ENCODE results near the gene CERS1. TPM values are rescaled to one million over a fixed set of nuclear protein-coding genes. Genes with fewer than 3 reads are reported as not detected.

Gene CERS1
- total and polyA plus RNA-seq, 8 donors = 0.20 to 4.0 (median 3.4) TPM

DNA sequence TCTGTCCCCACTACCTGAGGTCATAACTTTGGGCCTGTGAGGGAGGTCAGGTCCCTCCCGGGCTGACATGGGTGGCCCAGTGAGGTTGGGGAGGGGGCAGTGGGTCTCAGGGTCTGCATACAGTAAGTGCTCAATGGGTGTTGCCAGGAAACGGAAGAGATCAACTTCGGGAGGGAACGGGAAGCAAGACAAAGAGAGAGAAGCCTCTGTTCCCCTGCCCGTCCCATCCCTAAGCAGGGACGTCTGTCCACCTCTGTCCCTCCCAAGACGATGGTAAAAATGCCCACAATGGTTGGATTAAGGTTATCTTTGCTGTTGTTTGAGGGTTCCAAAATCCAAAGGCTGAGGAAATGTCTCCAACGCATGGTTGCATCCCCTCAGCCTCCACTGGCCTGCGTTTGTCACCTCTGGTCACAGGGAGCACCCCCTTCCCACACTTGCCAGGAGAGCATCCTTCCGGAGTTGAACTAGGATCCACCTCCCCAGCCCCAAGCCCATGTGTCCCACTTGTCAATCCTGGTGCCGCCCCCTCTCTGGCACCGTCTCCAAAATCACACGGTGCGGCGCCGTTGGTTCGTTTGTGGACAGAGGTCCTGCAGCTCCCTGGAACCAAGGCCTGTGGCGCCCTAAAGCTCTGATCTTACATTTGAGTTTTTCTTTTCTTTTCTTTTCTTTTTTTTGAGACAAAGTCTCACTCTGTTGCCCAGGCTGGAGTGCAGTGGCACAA, 45.8 kb upstream of the CERS1 start:
- no peaks in the 10 kb centered on the region for H3K9me3 ChIP-seq
- peaks cover 0 to 9% of the 10 kb centered on the region in 2 donors for H3K27me3 ChIP-seq
- no peak for DNase-seq
- ATAC-seq = no peak
- peaks cover 0 to 14% of the 10 kb centered on the region in 2 donors for H3K36me3 ChIP-seq
- TF ChIP-seq, protein P1, sequence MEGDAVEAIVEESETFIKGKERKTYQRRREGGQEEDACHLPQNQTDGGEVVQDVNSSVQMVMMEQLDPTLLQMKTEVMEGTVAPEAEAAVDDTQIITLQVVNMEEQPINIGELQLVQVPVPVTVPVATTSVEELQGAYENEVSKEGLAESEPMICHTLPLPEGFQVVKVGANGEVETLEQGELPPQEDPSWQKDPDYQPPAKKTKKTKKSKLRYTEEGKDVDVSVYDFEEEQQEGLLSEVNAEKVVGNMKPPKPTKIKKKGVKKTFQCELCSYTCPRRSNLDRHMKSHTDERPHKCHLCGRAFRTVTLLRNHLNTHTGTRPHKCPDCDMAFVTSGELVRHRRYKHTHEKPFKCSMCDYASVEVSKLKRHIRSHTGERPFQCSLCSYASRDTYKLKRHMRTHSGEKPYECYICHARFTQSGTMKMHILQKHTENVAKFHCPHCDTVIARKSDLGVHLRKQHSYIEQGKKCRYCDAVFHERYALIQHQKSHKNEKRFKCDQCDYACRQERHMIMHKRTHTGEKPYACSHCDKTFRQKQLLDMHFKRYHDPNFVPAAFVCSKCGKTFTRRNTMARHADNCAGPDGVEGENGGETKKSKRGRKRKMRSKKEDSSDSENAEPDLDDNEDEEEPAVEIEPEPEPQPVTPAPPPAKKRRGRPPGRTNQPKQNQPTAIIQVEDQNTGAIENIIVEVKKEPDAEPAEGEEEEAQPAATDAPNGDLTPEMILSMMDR (IDR thresholded peaks at IDR 0.05) = no peak
- no peak overlapping the region for H3K4me3 ChIP-seq
- intact Hi-C loops (cut with DNase I) = no loop called here
- peaks cover 0 to 20% of the 10 kb centered on the region in 2 donors for H3K4me1 ChIP-seq
- H3K27ac ChIP-seq = no peak overlapping the region

DNA sequence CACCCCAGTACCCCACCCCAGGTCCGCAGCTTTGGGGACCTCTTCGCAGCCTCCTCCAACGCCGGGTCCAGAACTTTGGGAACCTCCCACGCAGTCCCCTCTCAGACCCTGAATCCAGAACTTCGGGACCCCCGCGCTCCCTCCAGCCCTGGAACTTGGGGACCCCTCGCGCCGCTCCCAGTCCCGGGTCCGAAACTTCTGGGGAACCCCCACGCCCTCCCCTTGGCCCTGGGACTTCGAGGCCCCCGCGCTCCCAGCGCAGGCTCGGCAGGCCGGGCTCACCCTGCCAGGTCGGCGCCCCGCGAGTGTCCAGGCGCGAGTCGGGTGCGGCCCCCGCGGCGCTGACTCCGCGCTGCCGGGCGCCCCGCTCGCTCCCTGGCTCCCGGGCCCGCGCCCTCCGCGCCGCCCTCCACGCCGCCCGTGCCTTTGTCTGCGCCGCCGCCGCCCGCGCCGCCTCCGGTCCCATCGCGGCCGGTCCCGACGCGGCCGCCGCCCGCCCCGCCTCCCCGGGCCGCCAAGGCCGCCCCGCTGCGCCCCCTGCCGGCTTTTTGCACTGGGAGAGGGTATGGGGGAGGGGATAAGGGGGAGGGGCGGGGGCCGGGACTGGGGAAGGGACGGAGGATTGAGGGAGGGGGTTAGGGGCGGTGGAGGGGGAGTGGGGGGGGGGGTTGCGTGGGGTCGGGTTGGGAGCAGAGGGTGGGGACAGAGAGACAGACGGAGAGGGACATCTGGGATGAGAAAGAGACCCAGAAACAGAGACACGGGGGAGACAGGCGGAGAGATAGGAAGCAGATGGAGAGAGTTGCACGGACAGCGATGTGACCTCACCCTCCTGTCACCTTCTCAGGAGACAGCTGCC, 45.0 kb upstream of the CERS1 start, which contains the start of gene HOMER3:
TSS of gene HOMER3 (minus strand) at position 449 of the 859 bp plus-strand sequence. CDS start 2,235 bp downstream, outside the sequence.
- intact Hi-C loops (cut with DNase I) = no loop called here
- H3K9me3 ChIP-seq = no peaks in the 10 kb centered on the region
- TF ChIP-seq, protein P1 (IDR thresholded peaks at IDR 0.05) = no peak
- ATAC-seq (peak; percentile 89), DNase-seq (peak; percentile 70 to 97 (median 81))
- peak within 1 kb of the TSS; percentile 56 to 71 for H3K27ac ChIP-seq
- H3K27me3 ChIP-seq = peaks cover 0 to 9% of the 10 kb centered on the region in 2 donors
- peaks cover 0 to 19% of the 10 kb centered on the region in 2 donors for H3K36me3 ChIP-seq
- peaks cover 0 to 20% of the 10 kb centered on the region in 2 donors for H3K4me1 ChIP-seq
- peak within 1 kb of the TSS; percentile 54 to 63 for H3K4me3 ChIP-seq

DNA sequence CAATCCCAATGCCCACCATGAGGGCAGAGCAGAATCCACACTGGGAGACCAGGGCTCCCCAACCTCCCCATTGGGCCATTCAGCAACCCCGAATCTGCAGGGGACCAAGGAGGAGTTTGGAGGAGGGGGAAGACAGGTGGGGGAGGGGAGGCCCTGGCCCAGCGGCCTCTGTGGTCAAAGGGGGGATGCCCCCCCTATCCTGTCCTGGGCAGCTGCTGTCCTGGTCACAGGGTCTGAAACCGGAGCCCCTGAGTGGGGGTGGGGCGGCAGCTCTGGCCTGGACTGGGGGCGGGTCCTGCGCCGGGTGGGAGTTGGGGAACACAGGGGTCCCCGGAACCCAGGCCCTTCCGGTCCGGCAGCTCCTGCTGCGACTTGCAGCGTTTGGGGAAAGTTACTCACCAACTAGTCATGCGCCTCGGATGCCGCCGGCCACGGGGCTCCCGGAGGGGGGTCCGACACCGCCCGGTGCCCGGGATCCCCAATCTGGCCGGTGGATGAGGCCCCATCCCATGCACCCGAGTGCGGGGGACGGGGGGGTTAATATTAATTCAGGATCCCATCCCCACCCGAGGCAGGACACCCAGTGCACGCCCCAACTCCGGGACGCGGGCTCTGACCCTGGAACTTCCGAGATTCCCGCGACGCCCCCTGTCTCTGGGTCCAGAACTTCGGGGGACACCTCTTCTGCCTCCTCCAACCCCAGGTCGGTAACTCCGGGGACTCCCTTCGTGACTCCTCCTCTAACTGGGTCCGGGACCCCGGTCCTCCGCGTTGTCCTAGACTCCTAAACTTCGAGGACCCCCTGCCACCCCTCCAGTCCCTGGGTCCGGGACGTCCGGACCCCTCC, 44.2 kb upstream of the CERS1 start:
- H3K4me1 ChIP-seq = peaks cover 0 to 20% of the 10 kb centered on the region in 2 donors
- H3K9me3 ChIP-seq = no peaks in the 10 kb centered on the region
- peaks cover 0 to 9% of the 10 kb centered on the region in 2 donors for H3K27me3 ChIP-seq
- peaks cover 0 to 20% of the 10 kb centered on the region in 2 donors for H3K36me3 ChIP-seq
- ATAC-seq (peak; percentile 64), DNase-seq (peak in 3 of 4 donors; percentile 67 to 85 (median 78))
- TF ChIP-seq, protein P1 (IDR thresholded peaks at IDR 0.05) = no peak
- H3K27ac ChIP-seq = peak overlapping the region; percentile 56 to 71
- H3K4me3 ChIP-seq = peak overlapping the region; percentile 54 to 63
- intact Hi-C loops (cut with DNase I) = no loop called here

DNA sequence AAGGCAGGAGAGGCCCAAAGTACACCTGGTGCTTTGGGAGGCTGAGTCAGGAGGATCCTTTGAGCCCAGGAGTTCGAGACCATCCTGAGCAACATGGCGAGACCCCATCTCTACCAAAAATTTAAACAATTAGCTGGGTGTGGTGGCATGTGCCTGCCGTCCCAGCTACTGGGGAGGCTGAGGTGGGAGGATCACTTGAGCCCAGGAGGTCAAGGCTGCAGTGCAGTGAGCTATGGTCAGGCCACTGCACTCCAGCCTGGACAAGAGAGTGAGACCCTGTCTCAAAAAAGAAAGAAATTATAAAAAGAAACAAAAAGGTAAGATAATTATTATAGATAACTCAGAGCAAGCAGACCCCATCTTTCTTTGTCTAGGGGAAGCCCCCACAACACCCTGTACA, 43.2 kb upstream of the CERS1 start:
- TF ChIP-seq, protein P1 (IDR thresholded peaks at IDR 0.05) = no peak
- no peak overlapping the region for H3K27ac ChIP-seq
- no peak for DNase-seq
- no peaks in the 10 kb centered on the region for H3K9me3 ChIP-seq
- H3K4me3 ChIP-seq = peak overlapping the region in 1 of 2 donors; percentile 63
- ATAC-seq = no peak
- H3K27me3 ChIP-seq = peaks cover 0 to 9% of the 10 kb centered on the region in 2 donors
- intact Hi-C loops (cut with DNase I) = no loop called here
- H3K36me3 ChIP-seq = peaks cover 0 to 27% of the 10 kb centered on the region in 2 donors
- peaks cover 0 to 20% of the 10 kb centered on the region in 2 donors for H3K4me1 ChIP-seq
